DLD1 (cell line): ENCODE results near the gene OLFML1.

ENCODE experiments used
- in situ Hi-C: cut with HindIII; loops from 2 replicates; pipeline ENCODE4 v1.10.0; 2017; ENCODE audit warnings: low sequenced_read_pairs

The OLFML1 gene

DNA sequence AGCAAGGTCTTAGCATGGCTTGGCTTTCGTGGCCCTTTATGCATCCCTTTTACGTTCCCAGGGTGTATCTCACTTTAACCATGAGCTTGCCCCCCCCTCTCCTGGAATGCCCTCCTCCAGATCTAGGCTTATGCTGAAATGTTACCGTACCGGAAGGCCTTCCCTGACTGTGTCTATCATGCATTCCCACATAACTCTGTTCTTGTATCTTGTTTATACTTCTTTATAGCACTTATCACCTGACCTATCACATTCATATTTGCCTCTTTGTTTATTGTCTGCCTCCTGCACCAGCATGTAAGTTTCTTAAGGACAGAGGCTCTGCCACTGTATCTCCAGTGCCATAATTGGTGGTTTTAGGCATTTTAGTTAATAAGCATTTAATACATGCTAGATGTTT, 67.4 kb downstream of the OLFML1 start:
- in situ Hi-C loops: no loop called here

DNA sequence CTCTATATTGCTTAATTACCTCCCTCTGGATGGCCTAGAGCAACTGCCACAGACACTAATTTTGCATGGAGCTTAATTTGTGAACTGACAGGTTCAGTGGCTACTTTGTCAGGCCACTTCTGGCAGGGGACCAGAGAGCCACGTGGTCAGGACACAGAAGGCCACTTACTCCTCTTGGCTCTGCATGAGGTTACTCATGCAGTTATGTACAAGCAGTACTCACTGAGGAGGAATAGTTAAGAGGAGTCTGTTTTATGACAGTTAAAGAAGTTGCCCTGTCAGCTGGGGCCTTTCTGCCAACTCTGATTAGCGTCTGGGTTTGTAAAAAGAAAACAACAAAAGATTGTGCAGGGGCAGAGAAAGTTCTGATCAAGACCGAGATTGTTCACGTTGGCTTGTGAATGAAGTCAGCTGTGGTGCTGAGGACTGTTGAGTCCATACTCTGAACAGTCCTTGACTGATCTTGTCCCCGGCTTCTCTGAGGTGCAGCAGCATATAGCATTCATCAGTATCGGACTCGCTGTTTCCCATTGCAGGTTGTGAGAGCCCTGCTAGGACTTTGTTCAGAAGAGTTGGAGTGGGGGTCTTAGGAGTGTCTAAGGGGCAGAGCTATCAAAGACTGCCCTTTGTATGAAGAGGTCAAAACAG, 69.9 kb downstream of the OLFML1 start:
- in situ Hi-C loops: no loop called here

DNA sequence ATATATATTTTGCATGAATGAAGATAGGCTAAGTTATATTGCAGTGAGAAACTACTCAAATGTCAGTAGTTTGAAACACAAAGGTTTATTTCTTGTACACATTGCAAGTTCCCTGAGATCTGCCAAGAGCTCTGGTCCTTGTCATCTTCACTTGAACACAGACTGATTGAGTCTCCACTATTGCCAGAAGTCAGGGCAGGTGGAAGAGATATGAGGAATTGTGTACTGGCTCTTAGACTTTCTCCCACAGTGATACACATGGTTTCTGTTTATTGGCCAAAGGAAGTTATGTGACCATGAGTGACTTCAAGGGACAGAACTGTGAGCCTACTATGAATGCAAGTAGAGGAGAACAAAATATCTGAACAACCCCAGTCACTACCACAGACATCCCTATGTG, 72.7 kb downstream of the OLFML1 start:
- in situ Hi-C loops: no loop called here

DNA sequence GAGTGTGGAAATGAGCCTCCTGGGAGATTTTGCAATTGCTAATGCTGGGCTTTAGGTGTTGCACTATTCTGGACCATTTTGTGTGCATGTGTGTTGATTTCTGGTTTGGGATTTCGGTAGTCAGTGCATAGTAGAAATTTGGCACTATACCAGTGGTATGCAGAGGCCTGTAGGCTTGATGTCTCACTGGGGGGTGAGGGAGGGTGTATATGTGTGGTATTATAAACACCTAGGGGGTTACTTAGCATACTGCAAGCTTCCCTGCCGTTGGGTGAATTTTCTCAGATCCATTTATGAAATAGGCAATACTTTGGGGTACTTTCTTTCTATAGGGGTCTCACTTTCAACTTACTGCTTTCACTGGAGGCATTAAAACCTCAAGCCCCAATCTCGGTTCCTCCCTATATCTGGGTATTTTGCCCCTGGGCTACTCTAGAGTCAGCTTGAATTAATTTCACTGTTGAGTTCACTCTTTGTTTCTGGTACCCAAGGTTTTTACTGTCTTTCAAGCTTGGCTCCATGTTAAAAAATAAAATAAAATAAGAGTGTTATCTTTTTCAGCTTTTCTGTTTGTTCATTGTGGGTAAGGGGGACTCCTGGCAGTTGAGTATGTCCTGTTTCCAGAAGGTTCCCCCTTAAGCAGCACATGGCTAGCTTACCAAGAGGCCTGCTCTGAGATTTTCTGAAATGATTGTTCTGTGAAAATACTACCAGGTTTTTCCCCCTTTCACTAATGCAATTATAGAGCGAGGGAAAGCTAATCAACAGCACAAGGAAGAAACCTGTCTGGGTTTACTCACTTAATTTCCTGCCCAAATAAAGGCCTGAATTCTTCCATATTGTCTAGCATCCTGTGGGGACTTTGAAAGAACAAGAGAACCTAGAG, 74.3 kb downstream of the OLFML1 start:
- in situ Hi-C loops: no loop called here
